Measurements from ENCODE around the gene RC3H1.

DNA sequence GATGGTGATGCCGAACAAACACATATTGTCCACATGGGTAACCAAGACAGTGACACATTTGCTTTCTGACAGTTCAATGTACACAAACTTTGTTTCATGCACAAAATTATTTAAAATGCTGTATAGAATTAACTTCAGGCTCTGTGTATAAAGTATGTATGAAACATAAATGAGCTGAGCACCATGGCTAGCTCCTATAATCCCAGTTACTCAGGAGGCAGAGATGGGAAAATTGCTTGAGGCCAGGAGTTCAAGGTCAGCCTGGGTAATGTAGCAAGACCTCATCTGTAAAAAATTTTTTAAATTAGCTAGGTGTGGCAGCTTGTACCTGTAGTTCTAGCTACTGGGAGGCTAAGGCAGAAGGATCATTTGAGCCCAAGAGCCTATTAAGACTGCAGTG is 19.2 kb upstream of the RC3H1 start:
- TF ChIP-seq, protein P1, sequence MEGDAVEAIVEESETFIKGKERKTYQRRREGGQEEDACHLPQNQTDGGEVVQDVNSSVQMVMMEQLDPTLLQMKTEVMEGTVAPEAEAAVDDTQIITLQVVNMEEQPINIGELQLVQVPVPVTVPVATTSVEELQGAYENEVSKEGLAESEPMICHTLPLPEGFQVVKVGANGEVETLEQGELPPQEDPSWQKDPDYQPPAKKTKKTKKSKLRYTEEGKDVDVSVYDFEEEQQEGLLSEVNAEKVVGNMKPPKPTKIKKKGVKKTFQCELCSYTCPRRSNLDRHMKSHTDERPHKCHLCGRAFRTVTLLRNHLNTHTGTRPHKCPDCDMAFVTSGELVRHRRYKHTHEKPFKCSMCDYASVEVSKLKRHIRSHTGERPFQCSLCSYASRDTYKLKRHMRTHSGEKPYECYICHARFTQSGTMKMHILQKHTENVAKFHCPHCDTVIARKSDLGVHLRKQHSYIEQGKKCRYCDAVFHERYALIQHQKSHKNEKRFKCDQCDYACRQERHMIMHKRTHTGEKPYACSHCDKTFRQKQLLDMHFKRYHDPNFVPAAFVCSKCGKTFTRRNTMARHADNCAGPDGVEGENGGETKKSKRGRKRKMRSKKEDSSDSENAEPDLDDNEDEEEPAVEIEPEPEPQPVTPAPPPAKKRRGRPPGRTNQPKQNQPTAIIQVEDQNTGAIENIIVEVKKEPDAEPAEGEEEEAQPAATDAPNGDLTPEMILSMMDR (conservative IDR thresholded peaks at IDR 0.05; ENCODE audit: low read depth in 2 of 2), result no peak
- TF ChIP-seq EZH2phosphoT487 (IDR thresholded peaks at IDR 0.05; ENCODE audit: unreplicated experiment) (no peak), POLR2AphosphoS5 (IDR thresholded peaks at IDR 0.05; ENCODE audit: low read depth) (no peak), JUNB (IDR thresholded peaks at IDR 0.05; ENCODE audit: unreplicated experiment) (no peak), EZH2 (IDR thresholded peaks at IDR 0.05; ENCODE audit: low read depth, unreplicated experiment) (no peak), STAT1 (IDR thresholded peaks at IDR 0.05; ENCODE audit: unreplicated experiment) (no peak), CREB1 (CRISPR knock-in tag; IDR thresholded peaks at IDR 0.05; ENCODE audit: low read depth) (no peak), ZNF331 (CRISPR knock-in tag; IDR thresholded peaks at IDR 0.05; ENCODE audit: low read depth) (no peak)
- TF ChIP-seq, protein P2, sequence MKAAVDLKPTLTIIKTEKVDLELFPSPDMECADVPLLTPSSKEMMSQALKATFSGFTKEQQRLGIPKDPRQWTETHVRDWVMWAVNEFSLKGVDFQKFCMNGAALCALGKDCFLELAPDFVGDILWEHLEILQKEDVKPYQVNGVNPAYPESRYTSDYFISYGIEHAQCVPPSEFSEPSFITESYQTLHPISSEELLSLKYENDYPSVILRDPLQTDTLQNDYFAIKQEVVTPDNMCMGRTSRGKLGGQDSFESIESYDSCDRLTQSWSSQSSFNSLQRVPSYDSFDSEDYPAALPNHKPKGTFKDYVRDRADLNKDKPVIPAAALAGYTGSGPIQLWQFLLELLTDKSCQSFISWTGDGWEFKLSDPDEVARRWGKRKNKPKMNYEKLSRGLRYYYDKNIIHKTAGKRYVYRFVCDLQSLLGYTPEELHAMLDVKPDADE (IDR thresholded peaks at IDR 0.05), result no peak
- TF ChIP-seq, protein P3, sequence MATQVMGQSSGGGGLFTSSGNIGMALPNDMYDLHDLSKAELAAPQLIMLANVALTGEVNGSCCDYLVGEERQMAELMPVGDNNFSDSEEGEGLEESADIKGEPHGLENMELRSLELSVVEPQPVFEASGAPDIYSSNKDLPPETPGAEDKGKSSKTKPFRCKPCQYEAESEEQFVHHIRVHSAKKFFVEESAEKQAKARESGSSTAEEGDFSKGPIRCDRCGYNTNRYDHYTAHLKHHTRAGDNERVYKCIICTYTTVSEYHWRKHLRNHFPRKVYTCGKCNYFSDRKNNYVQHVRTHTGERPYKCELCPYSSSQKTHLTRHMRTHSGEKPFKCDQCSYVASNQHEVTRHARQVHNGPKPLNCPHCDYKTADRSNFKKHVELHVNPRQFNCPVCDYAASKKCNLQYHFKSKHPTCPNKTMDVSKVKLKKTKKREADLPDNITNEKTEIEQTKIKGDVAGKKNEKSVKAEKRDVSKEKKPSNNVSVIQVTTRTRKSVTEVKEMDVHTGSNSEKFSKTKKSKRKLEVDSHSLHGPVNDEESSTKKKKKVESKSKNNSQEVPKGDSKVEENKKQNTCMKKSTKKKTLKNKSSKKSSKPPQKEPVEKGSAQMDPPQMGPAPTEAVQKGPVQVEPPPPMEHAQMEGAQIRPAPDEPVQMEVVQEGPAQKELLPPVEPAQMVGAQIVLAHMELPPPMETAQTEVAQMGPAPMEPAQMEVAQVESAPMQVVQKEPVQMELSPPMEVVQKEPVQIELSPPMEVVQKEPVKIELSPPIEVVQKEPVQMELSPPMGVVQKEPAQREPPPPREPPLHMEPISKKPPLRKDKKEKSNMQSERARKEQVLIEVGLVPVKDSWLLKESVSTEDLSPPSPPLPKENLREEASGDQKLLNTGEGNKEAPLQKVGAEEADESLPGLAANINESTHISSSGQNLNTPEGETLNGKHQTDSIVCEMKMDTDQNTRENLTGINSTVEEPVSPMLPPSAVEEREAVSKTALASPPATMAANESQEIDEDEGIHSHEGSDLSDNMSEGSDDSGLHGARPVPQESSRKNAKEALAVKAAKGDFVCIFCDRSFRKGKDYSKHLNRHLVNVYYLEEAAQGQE (IDR thresholded peaks at IDR 0.05; ENCODE audit: unreplicated experiment), result no peak

Measured in GM23338 (cell line).